SK-N-SH treated with all-trans-retinoic acid at 6 μM for 48 hours (cell line): Measurements from ENCODE around the gene SHROOM1.

Source experiments
- PATZ1 ChIP-seq: fragments of 250-450 bp; sonication (Bioruptor Pico); IDR thresholded peaks from 2 replicates; pipeline ENCODE4 v1.8.0; 2020; ENCODE audit warnings: mild to moderate bottlenecking, moderate library complexity, borderline replicate concordance
- PPARA ChIP-seq: fragments of 250-450 bp; sonication (Bioruptor Pico); IDR thresholded peaks from 2 replicates; pipeline ENCODE4 v1.5.0; 2020; ENCODE audit warnings: mild to moderate bottlenecking, borderline replicate concordance
- RARB ChIP-seq: fragments of 250-450 bp; sonication (Bioruptor Pico); IDR thresholded peaks from 2 replicates; pipeline ENCODE4 v1.8.0; 2021; ENCODE audit warnings: mild to moderate bottlenecking, moderate library complexity
- TCF4 ChIP-seq: fragments of 250-450 bp; sonication (Bioruptor Pico); IDR thresholded peaks from 2 replicates; pipeline ENCODE4 v1.8.0; 2021; ENCODE audit warnings: mild to moderate bottlenecking, moderate library complexity, borderline replicate concordance
- ZNF8 ChIP-seq: fragments of 450-650 bp; formaldehyde crosslinking; IDR thresholded peaks from 2 replicates; pipeline ENCODE4 v1.5.0; 2020; ENCODE audit warnings: mild to moderate bottlenecking, moderate library complexity

GRCh38 chr5:132820162-132820754 lies 10.2 kb downstream of the SHROOM1 start:
- no peak for TF ChIP-seq PATZ1 (CRISPR knock-in tag)
- no peak for TF ChIP-seq TCF4 (CRISPR knock-in tag)
- TF ChIP-seq RARB (CRISPR knock-in tag): no peak
- no peak for TF ChIP-seq ZNF8 (CRISPR knock-in tag)
- no peak for TF ChIP-seq PPARA (CRISPR knock-in tag)
